H1 (cell line): ENCODE results near the gene TEX36. TPM values are rescaled to one million over a fixed set of nuclear protein-coding genes. Genes with fewer than 3 reads are reported as not detected.

Experiments
- CTCF ChIA-PET: fragments of 300-600 bp; sonication (Branson Sonifier 250); formaldehyde crosslinking; loops from one replicate; lab custom pipeline; 2021; ENCODE audit not compliant: partially characterized antibody; lab: Charles Lee
- POLR2A ChIA-PET: fragments of 300-600 bp; sonication (Branson Sonifier 250); formaldehyde crosslinking; loops from one replicate; lab custom pipeline; 2021; ENCODE audit warnings: inconsistent platforms; ENCODE audit not compliant: partially characterized antibody; lab: Charles Lee
- DNase-seq, 2 experiments: peaks; one replicate each; pipeline versions ENCODE4 v3.0.0 to v3.0.0-alpha.2; 2010 to 2022; ENCODE audit warnings: low spot score in 2 of 2, low read depth in 1 of 2, mixed read lengths in 1 of 2
- FAIRE-seq: peaks from 2 replicates; lab custom pipeline; 2011; peaks lifted over from hg19 to GRCh38; lab: Jason Lieb, UNC
- H2AFZ ChIP-seq: 2 replicates; pipeline ENCODE4 v1.8.1; 2012; ENCODE audit warnings: low read length, inconsistent platforms
- H2AK5ac ChIP-seq: 2 replicates; pipeline ENCODE4 v1.6.1; 2013; ENCODE audit warnings: low read depth, low read length
- H2BK120ac ChIP-seq: replicated peaks from 2 replicates; pipeline ENCODE3; 2013; ENCODE audit warnings: low read depth, low read length, inconsistent platforms
- H2BK12ac ChIP-seq: 2 replicates; pipeline ENCODE4 v1.6.1; 2013; ENCODE audit warnings: low read depth, low read length
- H2BK15ac ChIP-seq: 2 replicates; pipeline ENCODE4 v1.6.1; 2013; ENCODE audit warnings: low read length
- H2BK20ac ChIP-seq: 2 replicates; pipeline ENCODE4 v1.6.1; 2013; ENCODE audit warnings: low read length
- H2BK5ac ChIP-seq: 2 replicates; pipeline ENCODE4 v1.6.1; 2013; ENCODE audit warnings: low read depth, low read length
- H3K14ac ChIP-seq: 2 replicates; pipeline ENCODE4 v1.6.1; 2013; ENCODE audit warnings: inconsistent platforms; ENCODE audit not compliant: insufficient read length
- H3K18ac ChIP-seq: 2 replicates; pipeline ENCODE4 v1.6.1; 2013; ENCODE audit warnings: low read length; ENCODE audit errors: extremely low read depth
- H3K23ac ChIP-seq: 2 replicates; pipeline ENCODE4 v1.6.1; 2013; ENCODE audit warnings: inconsistent platforms; ENCODE audit not compliant: insufficient read length
- H3K23me2 ChIP-seq: 2 replicates; pipeline ENCODE4 v1.6.1; 2013; ENCODE audit warnings: low read depth, low read length
- H3K27ac ChIP-seq: 2 replicates; pipeline ENCODE4 v1.6.1; 2011; ENCODE audit warnings: low read depth, low read length, inconsistent platforms
- H3K27me3 ChIP-seq, 4 experiments: replicated peaks in 1 of 4; 1 replicate in 1 of 4; 2 replicates in 3 of 4; pipeline versions ENCODE4 v1.6.1 to v1.8.1; 2011 to 2013; ENCODE audit warnings: low read length in 3 of 4, mild to moderate bottlenecking in 3 of 4, inconsistent platforms in 2 of 4, mixed read lengths in 2 of 4, moderate library complexity in 1 of 4; ENCODE audit not compliant: control insufficient read depth in 3 of 4, insufficient read depth in 3 of 4; ENCODE audit errors: extremely low read depth in 1 of 4
- H3K36me3 ChIP-seq, 4 experiments: 2 replicates each; pipeline versions ENCODE4 v1.6.1 to v1.8.1; 2011 to 2013; ENCODE audit warnings: mild to moderate bottlenecking in 4 of 4, low read length in 3 of 4, moderate library complexity in 2 of 4, control low read depth in 1 of 4, inconsistent platforms in 1 of 4; ENCODE audit not compliant: insufficient read depth in 4 of 4, control insufficient read depth in 2 of 4
- H3K4ac ChIP-seq: replicated peaks from 2 replicates; pipeline ENCODE3; 2013; ENCODE audit warnings: low read length, low read depth, mixed read lengths, inconsistent platforms; ENCODE audit not compliant: insufficient read length
- H3K4me1 ChIP-seq, 4 experiments: replicated peaks in 1 of 4; 1 replicate in 1 of 4; 2 replicates in 3 of 4; pipeline versions ENCODE4 v1.6.1 to v1.8.1; 2011 to 2013; ENCODE audit warnings: low read length in 3 of 4, inconsistent platforms in 2 of 4, mixed read lengths in 1 of 4; ENCODE audit not compliant: insufficient read depth in 4 of 4, control insufficient read depth in 3 of 4
- H3K4me2 ChIP-seq, 2 experiments: 2 replicates each; pipeline versions ENCODE4 v1.6.1 to v1.8.1; 2011 to 2013; ENCODE audit warnings: low read depth in 2 of 2, low read length in 2 of 2, control low read depth in 1 of 2, inconsistent platforms in 1 of 2, mild to moderate bottlenecking in 1 of 2; ENCODE audit not compliant: insufficient read depth in 1 of 2
- H3K4me3 ChIP-seq, 4 experiments: fragments of 200-600, 300-600 bp in 1 of 4; sonication (generic), shearing (Covaris generic), sonication (Bioruptor Twin) in 1 of 4; 2 replicates each; pipeline versions ENCODE4 v1.5.1 to v1.8.1; 2011 to 2016; ENCODE audit warnings: low read length in 4 of 4, low read depth in 3 of 4, control low read depth in 2 of 4, inconsistent platforms in 2 of 4, mild to moderate bottlenecking in 2 of 4, mixed read lengths in 1 of 4, moderate library complexity in 1 of 4; ENCODE audit not compliant: insufficient read depth in 2 of 4; ENCODE audit errors: extremely low read depth in 1 of 4
- H3K56ac ChIP-seq: replicated peaks from 2 replicates; pipeline ENCODE3; 2013; ENCODE audit warnings: low read depth, mild to moderate bottlenecking, mixed read lengths, low read length, inconsistent platforms; ENCODE audit not compliant: insufficient read length
- H3K79me1 ChIP-seq: 2 replicates; pipeline ENCODE4 v1.6.1; 2013; ENCODE audit warnings: low read depth, low read length, control low read depth
- H3K79me2 ChIP-seq, 2 experiments: 2 replicates each; pipeline versions ENCODE4 v1.6.1 to v1.8.1; 2012 to 2013; ENCODE audit warnings: low read length in 2 of 2, mild to moderate bottlenecking in 2 of 2, inconsistent platforms in 1 of 2; ENCODE audit not compliant: insufficient read depth in 2 of 2, control insufficient read depth in 1 of 2
- H3K9ac ChIP-seq, 4 experiments: replicated peaks in 1 of 4; 1 replicate in 1 of 4; 2 replicates in 3 of 4; pipeline versions ENCODE4 v1.6.1 to v1.8.1; 2011 to 2013; ENCODE audit warnings: low read depth in 3 of 4, low read length in 3 of 4, control low read depth in 2 of 4, mild to moderate bottlenecking in 2 of 4, moderate library complexity in 2 of 4, inconsistent platforms in 1 of 4; ENCODE audit errors: extremely low read depth in 1 of 4
- H3K9me3 ChIP-seq, 2 experiments: 2 replicates each; pipeline versions ENCODE4 v1.6.1 to v1.8.1; 2012 to 2013; ENCODE audit warnings: mild to moderate bottlenecking in 2 of 2, moderate library complexity in 2 of 2, control low read depth in 1 of 2, inconsistent platforms in 1 of 2, low read depth in 1 of 2, low read length in 1 of 2, mixed read lengths in 1 of 2; ENCODE audit not compliant: insufficient read depth in 2 of 2
- H4K20me1 ChIP-seq, 2 experiments: replicated peaks in 1 of 2; 2 replicates each; pipeline versions ENCODE3 to v1.8.1; 2011 to 2013; ENCODE audit warnings: inconsistent platforms in 2 of 2, low read length in 2 of 2, mild to moderate bottlenecking in 1 of 2; ENCODE audit not compliant: insufficient read depth in 2 of 2, control insufficient read depth in 1 of 2
- H4K5ac ChIP-seq: 2 replicates; pipeline ENCODE4 v1.6.1; 2013; ENCODE audit warnings: low read length, low read depth, mixed read lengths, inconsistent platforms; ENCODE audit not compliant: insufficient read length
- H4K8ac ChIP-seq: 2 replicates; pipeline ENCODE4 v1.8.0; 2013; ENCODE audit warnings: mild to moderate bottlenecking, moderate library complexity, low read length, inconsistent platforms; ENCODE audit not compliant: insufficient read depth; ENCODE audit errors: extremely low read depth
- H4K91ac ChIP-seq: replicated peaks from 2 replicates; pipeline ENCODE3; 2013; ENCODE audit warnings: low read length, mixed read lengths, inconsistent platforms; ENCODE audit not compliant: insufficient read length
- BRCA1 ChIP-seq: IDR thresholded peaks from 2 replicates; pipeline ENCODE4 v1.6.1; 2012; ENCODE audit warnings: low read depth, low read length, improper control_type of control experiment
- CEBPB ChIP-seq: IDR thresholded peaks from 2 replicates; pipeline ENCODE4 v1.6.1; 2012; ENCODE audit warnings: low read depth, low read length
- CTCF ChIP-seq, 3 experiments: IDR thresholded peaks; 1 replicate in 2 of 3; 2 replicates in 1 of 3; pipeline versions ENCODE4 v1.5.1 to v1.6.1; 2011; ENCODE audit warnings: low read length in 3 of 3, mild to moderate bottlenecking in 3 of 3, inconsistent platforms in 2 of 3, low read depth in 1 of 3, moderate library complexity in 1 of 3; ENCODE audit not compliant: insufficient read depth in 1 of 3; ENCODE audit errors: control extremely low read depth in 1 of 3
- POLR2AphosphoS5 ChIP-seq: IDR thresholded peaks from 2 replicates; pipeline ENCODE4 v1.6.1; 2011; ENCODE audit warnings: low read depth, low read length
- RXRA ChIP-seq: IDR thresholded peaks from 2 replicates; pipeline ENCODE4 v1.6.1; 2011; ENCODE audit warnings: low read depth, mild to moderate bottlenecking, low read length, moderate library complexity; ENCODE audit not compliant: insufficient read depth
- SAP30 ChIP-seq: fragments of 300-600 bp; sonication (generic); IDR thresholded peaks from 2 replicates; pipeline ENCODE4 v1.7.1; 2012; ENCODE audit warnings: low read length, moderate library complexity, mild to moderate bottlenecking, inconsistent platforms; ENCODE audit not compliant: insufficient read depth, insufficient replicate concordance
- SUZ12 ChIP-seq: fragments of 200-600 bp; sonication (generic); IDR thresholded peaks from 2 replicates; pipeline ENCODE4 v1.6.1; 2012; ENCODE audit warnings: mild to moderate bottlenecking, inconsistent platforms, low read length, moderate library complexity, mixed read lengths
- TEAD4 ChIP-seq: IDR thresholded peaks from 2 replicates; pipeline ENCODE4 v1.6.1; 2012; ENCODE audit warnings: low read depth, low read length, inconsistent platforms, mixed read lengths
- WGBS, 2 experiments: shearing (Covaris generic) in 1 of 2; methylation state at CpG; one replicate each; pipeline versions ENCODE4 v1.1.6 to v1.1.7; 2013 to 2015; ENCODE audit warnings: low lambda C conversion rate in 2 of 2, mixed read lengths in 2 of 2, inconsistent platforms in 1 of 2, low coverage in 1 of 2, missing lambda C conversion rate in 1 of 2; ENCODE audit not compliant: insufficient replicate concordance in 2 of 2, insufficient coverage in 1 of 2, insufficient read length in 1 of 2; ENCODE audit errors: extremely low coverage in 1 of 2, missing lambda C conversion rate in 1 of 2; 5-methylcytosine and 5-hydroxymethylcytosine counted together
- polyA plus RNA-seq, 7 experiments: library from polyadenylated mRNA; depleted of rRNA in 3 of 7; stranded (reverse) in 5 of 7; unstranded in 2 of 7; fragments of >200 nt in 5 of 7; fragments of 200-250 nt in 2 of 7; gene quantifications; 1 replicate in 5 of 7; 2 replicates in 1 of 7; 4 replicates in 1 of 7; pipeline versions ENCODE4 v1.2.1 to v1.2.3, GENCODE V29; 2011 to 2013; ENCODE audit warnings: missing spikeins in 2 of 7, mixed read lengths in 2 of 7
- total RNA-seq: library from RNA; stranded (reverse); fragmentation: NEBNext Ultra II Directional; extraction: Animal tissue kit (Norgen Biotek cat#: 25700); gene quantifications from 2 replicates; pipeline ENCODE4 v1.2.1, GENCODE V29; 2021

Gene TEX36
- total and polyA plus RNA-seq, 2 of the 8 experiments (the other 6 are each of a cell fraction or from before 2014, with no cell fraction given) = not detected

DNA sequence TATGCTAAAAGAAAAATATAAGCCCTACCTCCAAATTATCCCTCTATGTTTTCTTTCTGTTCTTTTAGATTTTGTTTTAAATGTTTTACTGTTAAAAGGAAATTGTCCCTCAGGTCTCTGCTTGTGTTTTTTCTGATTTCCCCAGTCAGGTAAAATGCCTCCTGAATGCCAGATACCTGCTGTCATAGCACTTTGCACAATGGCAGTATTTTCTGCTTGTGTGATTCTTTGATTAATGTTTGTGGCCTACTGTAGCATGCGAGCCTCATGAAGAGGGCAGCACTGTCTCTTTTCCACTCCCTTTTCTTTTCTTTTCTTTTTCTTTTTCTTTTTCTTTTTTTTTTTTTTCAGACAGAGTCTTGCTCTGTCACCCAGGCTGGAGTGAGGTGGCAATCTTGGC lies 71.2 kb downstream of the TEX36 start:
- no peak overlapping the region for H2BK15ac ChIP-seq
- H2BK5ac ChIP-seq = no peak overlapping the region
- H3K36me3 ChIP-seq = no peaks in the 10 kb centered on the region
- no peak overlapping the region for H3K4me2 ChIP-seq
- H2BK120ac ChIP-seq = no peak overlapping the region
- no peaks in the 10 kb centered on the region for H3K23me2 ChIP-seq
- H3K14ac ChIP-seq = no peak overlapping the region
- CTCF ChIA-PET = no interaction called here
- H3K9ac ChIP-seq = no peak overlapping the region
- no peak overlapping the region for H3K56ac ChIP-seq
- no peak for TF ChIP-seq TEAD4
- no peak for TF ChIP-seq POLR2AphosphoS5
- no peak for TF ChIP-seq SUZ12
- TF ChIP-seq CEBPB = no peak
- TF ChIP-seq SAP30 = no peak
- no peak for TF ChIP-seq CTCF (IDR thresholded peaks at IDR 0.05; ENCODE audit: control extremely low read depth in 1 of 3, insufficient read depth in 1 of 3, low read depth in 1 of 3, low read length in 3 of 3)
- TF ChIP-seq BRCA1 = no peak
- TF ChIP-seq RXRA = no peak
- H3K4ac ChIP-seq = no peak overlapping the region
- no peak overlapping the region for H3K4me3 ChIP-seq
- H4K20me1 ChIP-seq = no peaks in the 10 kb centered on the region
- H3K9me3 ChIP-seq = no peaks in the 10 kb centered on the region
- DNase-seq (no peak), FAIRE-seq (no peak)
- H3K79me1 ChIP-seq = no peaks in the 10 kb centered on the region; the same call in 1 of the 2 replicates
- no peak overlapping the region for H2BK20ac ChIP-seq
- H4K5ac ChIP-seq = no peak overlapping the region
- H2BK12ac ChIP-seq = no peak overlapping the region
- POLR2A ChIA-PET = no interaction called here
- no peak overlapping the region for H4K8ac ChIP-seq
- H2AFZ ChIP-seq = no peak overlapping the region
- H3K4me1 ChIP-seq = no peaks in the 10 kb centered on the region
- no peak overlapping the region for H2AK5ac ChIP-seq
- H3K27me3 ChIP-seq = no peaks in the 10 kb centered on the region
- 90% methylated on average over 1 of the region's 1 CpG; no CpG with 5 or more reads in 1 of the 2 experiments for WGBS, 2 experiments
- no peak overlapping the region for H3K27ac ChIP-seq
- no peak overlapping the region for H4K91ac ChIP-seq
- no peaks in the 10 kb centered on the region for H3K79me2 ChIP-seq
- no peak overlapping the region for H3K18ac ChIP-seq
- H3K23ac ChIP-seq = no peak overlapping the region
